ENCODE results near the gene OLFM1.

OLFM1 gene

DNA sequence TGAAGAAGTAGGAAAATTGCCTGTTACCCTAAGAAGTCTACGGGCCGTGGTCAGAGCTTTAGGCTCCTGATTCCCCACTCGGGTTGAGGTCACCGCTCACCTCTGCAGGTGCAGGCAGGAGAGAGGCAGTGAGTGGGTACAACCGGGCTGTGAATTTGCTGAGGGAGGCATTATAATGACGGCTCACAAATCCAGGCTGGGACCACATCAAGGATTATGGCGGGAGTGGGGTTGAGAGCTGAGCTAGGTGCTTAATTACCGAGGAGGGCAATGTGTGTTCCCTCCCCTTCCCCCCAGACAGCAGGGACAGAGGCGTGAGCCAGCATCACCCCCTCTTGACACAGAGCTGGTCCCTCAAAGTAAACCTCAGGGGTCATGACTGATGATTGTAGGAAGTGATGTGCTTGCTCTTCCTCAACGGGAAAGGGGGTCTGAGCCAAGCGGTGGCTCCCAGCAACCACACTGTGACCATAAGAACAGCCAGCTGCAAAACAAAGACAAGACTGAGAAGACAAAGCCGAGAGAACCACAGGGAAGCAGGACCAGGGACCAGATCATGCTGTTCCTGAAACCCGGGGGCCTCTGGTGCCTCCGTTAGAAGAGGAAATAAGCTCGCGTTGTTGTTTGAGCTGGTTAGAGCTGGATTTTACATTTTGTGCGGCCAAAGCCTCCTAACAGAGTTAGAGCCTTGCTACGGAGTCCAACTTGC is 77.7 kb downstream of the OLFM1 start:
- DNase-seq (ENCODE audit: low read depth): no peak
- no peak overlapping the region for H3K4me3 ChIP-seq (ENCODE audit: control insufficient read depth, low read depth, low read length)
- TF ChIP-seq, protein P1, sequence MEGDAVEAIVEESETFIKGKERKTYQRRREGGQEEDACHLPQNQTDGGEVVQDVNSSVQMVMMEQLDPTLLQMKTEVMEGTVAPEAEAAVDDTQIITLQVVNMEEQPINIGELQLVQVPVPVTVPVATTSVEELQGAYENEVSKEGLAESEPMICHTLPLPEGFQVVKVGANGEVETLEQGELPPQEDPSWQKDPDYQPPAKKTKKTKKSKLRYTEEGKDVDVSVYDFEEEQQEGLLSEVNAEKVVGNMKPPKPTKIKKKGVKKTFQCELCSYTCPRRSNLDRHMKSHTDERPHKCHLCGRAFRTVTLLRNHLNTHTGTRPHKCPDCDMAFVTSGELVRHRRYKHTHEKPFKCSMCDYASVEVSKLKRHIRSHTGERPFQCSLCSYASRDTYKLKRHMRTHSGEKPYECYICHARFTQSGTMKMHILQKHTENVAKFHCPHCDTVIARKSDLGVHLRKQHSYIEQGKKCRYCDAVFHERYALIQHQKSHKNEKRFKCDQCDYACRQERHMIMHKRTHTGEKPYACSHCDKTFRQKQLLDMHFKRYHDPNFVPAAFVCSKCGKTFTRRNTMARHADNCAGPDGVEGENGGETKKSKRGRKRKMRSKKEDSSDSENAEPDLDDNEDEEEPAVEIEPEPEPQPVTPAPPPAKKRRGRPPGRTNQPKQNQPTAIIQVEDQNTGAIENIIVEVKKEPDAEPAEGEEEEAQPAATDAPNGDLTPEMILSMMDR (conservative IDR thresholded peaks at IDR 0.05; ENCODE audit: control insufficient read depth, insufficient read depth, low read depth, low read length): no peak

DNA sequence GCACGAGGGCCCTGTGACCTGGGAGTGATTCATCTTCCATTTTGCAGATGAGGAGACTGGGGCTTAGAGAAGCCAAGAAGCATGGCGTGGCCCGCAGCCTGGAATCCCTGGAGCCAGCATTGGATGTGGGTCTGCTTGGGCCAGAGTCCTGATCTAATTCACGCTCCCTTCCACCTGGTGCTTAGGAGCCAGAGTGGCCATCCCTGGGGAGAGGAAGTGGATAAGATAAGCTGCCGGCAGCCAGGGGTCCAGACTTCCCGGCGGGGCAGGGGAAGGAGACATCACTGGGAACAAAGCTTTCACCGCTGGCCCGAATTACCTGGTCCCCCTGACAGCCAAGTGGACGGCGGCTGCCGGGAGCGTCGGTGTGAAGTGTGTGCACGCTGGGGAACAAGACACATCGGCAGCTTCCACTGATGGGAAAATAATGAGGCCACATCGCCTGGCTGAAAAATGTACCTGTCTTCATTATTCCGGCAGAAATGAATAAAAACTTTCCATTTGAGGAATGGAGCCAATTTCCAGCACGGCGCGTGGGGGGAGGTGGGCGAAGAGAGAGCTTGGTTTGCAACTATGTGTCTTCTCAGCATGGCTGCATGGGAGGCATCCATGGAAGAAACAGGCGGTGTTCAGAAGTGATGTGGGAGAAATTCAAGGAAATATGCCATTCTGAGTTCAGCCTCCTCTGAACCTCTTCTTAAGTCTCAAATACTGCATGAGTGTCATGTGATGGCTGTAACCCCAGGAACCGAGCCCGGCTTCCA is 78.5 kb downstream of the OLFM1 start:
- DNase-seq (ENCODE audit: low read depth): no peak
- no peak overlapping the region for H3K4me3 ChIP-seq (ENCODE audit: control insufficient read depth, low read depth, low read length)
- TF ChIP-seq, protein P1 (conservative IDR thresholded peaks at IDR 0.05; ENCODE audit: control insufficient read depth, insufficient read depth, low read depth, low read length): no peak

DNA sequence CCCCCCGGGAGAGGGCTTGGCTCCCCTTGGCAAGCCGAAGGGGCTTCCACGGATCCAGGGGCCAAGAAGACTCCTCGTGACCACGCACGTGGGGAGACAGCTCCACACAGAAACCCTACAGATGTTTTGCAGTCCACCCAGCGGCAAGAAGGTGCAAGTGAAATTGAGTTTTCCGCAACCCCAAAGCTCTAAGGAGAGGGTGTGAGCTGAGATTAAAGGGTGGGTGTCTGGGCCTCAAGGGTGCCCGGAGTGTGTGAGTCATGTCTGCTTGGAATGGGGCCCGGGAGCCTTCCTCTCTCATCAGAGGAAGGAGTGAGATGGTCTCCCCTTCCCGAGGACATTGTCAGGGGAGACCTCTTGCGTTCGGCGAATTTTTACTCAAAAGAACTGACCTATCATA is 79.1 kb downstream of the OLFM1 start:
- DNase-seq (ENCODE audit: low read depth): peak; percentile 10
- TF ChIP-seq, protein P1 (conservative IDR thresholded peaks at IDR 0.05; ENCODE audit: control insufficient read depth, insufficient read depth, low read depth, low read length): peak; percentile 5
- no peak overlapping the region for H3K4me3 ChIP-seq (ENCODE audit: control insufficient read depth, low read depth, low read length)

DNA sequence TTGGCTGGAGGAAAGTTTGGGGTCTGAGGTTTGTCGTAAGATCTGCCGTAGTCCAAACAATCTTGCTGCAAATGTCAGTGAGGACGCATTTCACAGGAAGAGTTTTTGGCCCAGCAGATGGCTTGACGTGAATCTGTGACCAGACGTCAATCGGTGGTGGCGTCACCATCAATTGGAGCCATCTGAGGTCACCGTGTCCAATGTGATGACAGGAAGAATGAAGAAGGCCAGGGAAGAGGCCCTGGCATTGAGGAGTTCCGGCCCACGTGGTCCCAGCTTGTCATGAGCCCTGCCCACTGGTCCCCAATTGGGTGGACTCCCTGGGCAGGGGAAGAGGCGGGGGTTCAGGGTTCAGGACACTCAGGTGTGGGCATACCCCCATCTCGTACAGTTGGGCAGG is 79.9 kb downstream of the OLFM1 start:
- no peak for DNase-seq (ENCODE audit: low read depth)
- H3K4me3 ChIP-seq (ENCODE audit: control insufficient read depth, low read depth, low read length): no peak overlapping the region
- TF ChIP-seq, protein P1 (conservative IDR thresholded peaks at IDR 0.05; ENCODE audit: control insufficient read depth, insufficient read depth, low read depth, low read length): no peak

DNA sequence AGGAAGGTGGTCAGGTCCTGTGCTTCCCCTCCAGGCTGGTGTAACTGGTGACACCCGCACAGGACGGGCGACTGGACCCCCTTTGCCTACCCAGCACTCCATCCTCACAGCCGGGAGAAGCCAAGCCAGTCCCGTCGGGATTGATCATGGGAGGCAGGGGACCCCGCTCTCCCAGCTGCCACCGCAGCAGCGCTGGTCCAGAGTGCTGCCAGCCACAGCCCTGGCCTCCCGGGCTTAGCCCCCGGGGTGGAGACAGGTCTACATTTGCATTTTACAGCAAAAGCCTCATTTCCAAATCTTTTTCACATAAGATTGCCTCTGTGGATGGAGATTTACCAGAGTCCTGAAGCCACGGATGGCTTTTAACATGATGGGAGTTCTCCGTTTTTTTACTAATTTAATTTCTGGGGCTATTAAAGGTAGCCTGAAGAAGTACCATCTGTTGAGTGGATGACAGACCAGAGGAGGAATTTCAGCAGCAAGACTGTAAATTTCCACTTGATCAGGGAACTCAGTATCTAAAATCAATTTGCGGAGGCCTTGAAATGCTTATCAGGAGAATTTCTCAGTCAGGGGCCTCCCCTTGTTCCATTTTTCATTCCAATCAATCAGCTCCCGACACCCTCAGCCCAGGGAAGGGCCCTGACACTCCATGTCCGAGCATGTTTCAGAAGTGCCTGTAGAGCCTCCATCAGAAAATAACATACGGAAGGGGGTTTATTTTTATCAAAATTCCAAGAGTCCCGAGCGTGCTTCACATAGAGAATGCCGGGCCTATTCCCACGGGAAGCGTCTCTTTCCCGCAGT is 80.6 kb downstream of the OLFM1 start:
- no peak for DNase-seq (ENCODE audit: low read depth)
- TF ChIP-seq, protein P1 (conservative IDR thresholded peaks at IDR 0.05; ENCODE audit: control insufficient read depth, insufficient read depth, low read depth, low read length): no peak

DNA sequence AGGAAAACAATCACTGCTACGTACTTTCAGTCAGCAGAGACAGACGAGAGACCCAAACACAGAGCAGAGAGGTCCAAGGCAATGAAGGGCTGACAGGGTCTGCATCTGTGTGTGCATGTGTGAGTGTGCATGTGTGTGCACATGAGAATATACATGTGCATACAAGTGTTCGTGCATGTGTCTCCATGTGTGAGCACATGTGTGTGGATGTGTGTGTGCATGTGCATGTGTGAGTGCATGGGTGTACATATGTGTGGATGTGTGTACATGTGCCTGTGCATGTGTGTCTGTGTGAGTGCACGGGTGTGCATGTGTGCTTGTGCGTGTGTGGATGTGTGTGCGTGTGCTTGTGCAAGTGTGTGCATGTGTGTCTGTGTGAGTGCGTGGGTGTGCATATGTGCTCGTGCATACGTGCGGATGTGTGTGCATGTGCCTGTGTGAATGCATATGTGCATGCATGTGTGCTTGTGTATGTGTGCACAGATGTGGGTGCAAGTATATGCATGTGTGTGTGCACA is 82.3 kb downstream of the OLFM1 start:
- TF ChIP-seq, protein P1 (conservative IDR thresholded peaks at IDR 0.05; ENCODE audit: control insufficient read depth, insufficient read depth, low read depth, low read length): no peak
- no peak overlapping the region for H3K4me3 ChIP-seq (ENCODE audit: control insufficient read depth, low read depth, low read length)
- no peak for DNase-seq (ENCODE audit: low read depth)

More for the DNA sequence above, 80.6 kb downstream of the OLFM1 start:
- H3K4me3 ChIP-seq (ENCODE audit: control insufficient read depth, low read depth, low read length): no peak overlapping the region
